Measurements from ENCODE around the gene ARL1. TPM values are rescaled to one million over a fixed set of nuclear protein-coding genes. Genes with fewer than 3 reads are reported as not detected.

The ARL1 gene
- total and polyA plus RNA-seq, 9 of the 15 experiments (the other 6 are each of a cell fraction or from before 2014, with no cell fraction given), result 53.0 to 127 (median 68.6) TPM

DNA sequence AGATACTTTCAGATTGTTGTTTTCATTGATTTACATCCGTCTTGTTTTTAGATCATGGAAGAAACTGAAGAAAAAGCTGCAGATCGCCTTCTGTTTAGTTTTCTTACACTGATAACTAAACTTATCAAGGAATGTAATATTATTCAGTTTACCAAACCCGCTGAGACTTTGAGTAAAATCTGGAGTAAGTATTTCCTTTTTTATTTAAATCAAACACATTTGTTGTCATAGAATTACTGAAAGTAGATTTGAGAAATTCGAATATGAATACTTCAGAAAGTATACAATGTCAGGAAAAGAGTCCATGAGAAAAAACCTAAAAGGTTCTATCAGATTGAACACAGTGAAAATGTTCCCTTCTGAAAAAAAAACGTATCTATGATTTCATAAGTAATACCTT, 32.0 kb downstream of the ARL1 start:
- H3K4me2 ChIP-seq (ENCODE audit: insufficient read depth, low read length), result no peak overlapping the region
- no peaks in the 10 kb centered on the region for H3K9me3 ChIP-seq (replicated peaks; ENCODE audit: control insufficient read depth, insufficient read depth, low read depth, low read length)
- CTCF ChIA-PET (ENCODE audit: low intra/inter-chr PET ratio), result no interaction called here
- peak; percentile 37 for FAIRE-seq
- intact Hi-C loops (cut with micrococcal nuclease) (no loop called here), in situ Hi-C loops (cut with MboI) (no loop called here)
- H3K27me3 ChIP-seq (ENCODE audit: control insufficient read depth in 2 of 2, insufficient read depth in 2 of 2, low read length in 2 of 2), result no peaks in the 10 kb centered on the region
- 62% methylated on average over 5 of the region's 5 CpGs for WGBS (ENCODE audit: insufficient coverage, low coverage, missing lambda C conversion rate)
- no peaks in the 10 kb centered on the region for H4K20me1 ChIP-seq (replicated peaks; ENCODE audit: control insufficient read depth, insufficient read depth, low read length)
- no peak for DNase-seq (ENCODE audit: extremely low read depth in 1 of 4, low spot score in 3 of 4)
- no peaks in the 10 kb centered on the region for H3K79me2 ChIP-seq (ENCODE audit: control insufficient read depth, insufficient read depth, low read length)
- ATAC-seq, result no peak
- POLR2A ChIA-PET, result no interaction called here
- BruUV-seq (replicated peaks), result no TSS peak
- H3K4me3 ChIP-seq, result no peak overlapping the region
- no peak overlapping the region for H2AFZ ChIP-seq (ENCODE audit: low read depth, low read length)
- H3K9me1 ChIP-seq (ENCODE audit: control insufficient read depth, insufficient read depth, low read length), result no peaks in the 10 kb centered on the region
- H3K4me1 ChIP-seq (replicated peaks in 1 of 2; ENCODE audit: control insufficient read depth in 2 of 2, insufficient read depth in 2 of 2, low read length in 2 of 2), result no peaks in the 10 kb centered on the region
- H3K36me3 ChIP-seq (ENCODE audit: control insufficient read depth, insufficient read depth, low read length), result peaks cover 80% of the 10 kb centered on the region
- H3K27ac ChIP-seq (ENCODE audit: extremely low read depth, low read depth, low read length), result no peak overlapping the region
- no peak overlapping the region for H3K9ac ChIP-seq (ENCODE audit: insufficient read depth in 1 of 2, low read depth in 2 of 2, low read length in 2 of 2)
- TF ChIP-seq POLR2B (IDR thresholded peaks at IDR 0.05; ENCODE audit: low read depth, partially characterized antibody) (no peak), ZNF586 (CRISPR knock-in tag; conservative IDR thresholded peaks at IDR 0.05) (no peak), GTF2E2 (tag; IDR thresholded peaks at IDR 0.05) (no peak), ZNF384 (IDR thresholded peaks at IDR 0.05; ENCODE audit: low read depth, low read length) (no peak), FOSL1 (tag; conservative IDR thresholded peaks at IDR 0.05) (no peak), SOX6 (IDR thresholded peaks at IDR 0.05) (no peak), KDM1A (IDR thresholded peaks at IDR 0.05) (no peak), THRA (IDR thresholded peaks at IDR 0.05) (no peak), MAX (CRISPR knock-in tag; IDR thresholded peaks at IDR 0.05) (no peak), FOXO4 (CRISPR knock-in tag; IDR thresholded peaks at IDR 0.05) (no peak), RREB1 (CRISPR knock-in tag; IDR thresholded peaks at IDR 0.05) (no peak), TCFL5 (CRISPR knock-in tag; conservative IDR thresholded peaks at IDR 0.05) (no peak)
- TF ChIP-seq, protein P1, sequence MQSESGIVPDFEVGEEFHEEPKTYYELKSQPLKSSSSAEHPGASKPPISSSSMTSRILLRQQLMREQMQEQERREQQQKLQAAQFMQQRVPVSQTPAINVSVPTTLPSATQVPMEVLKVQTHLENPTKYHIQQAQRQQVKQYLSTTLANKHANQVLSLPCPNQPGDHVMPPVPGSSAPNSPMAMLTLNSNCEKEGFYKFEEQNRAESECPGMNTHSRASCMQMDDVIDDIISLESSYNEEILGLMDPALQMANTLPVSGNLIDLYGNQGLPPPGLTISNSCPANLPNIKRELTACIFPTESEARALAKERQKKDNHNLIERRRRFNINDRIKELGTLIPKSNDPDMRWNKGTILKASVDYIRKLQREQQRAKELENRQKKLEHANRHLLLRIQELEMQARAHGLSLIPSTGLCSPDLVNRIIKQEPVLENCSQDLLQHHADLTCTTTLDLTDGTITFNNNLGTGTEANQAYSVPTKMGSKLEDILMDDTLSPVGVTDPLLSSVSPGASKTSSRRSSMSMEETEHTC (IDR thresholded peaks at IDR 0.05), result no peak

All from K562 (cell line).